ENCODE measurements around the gene AJUBA. TPM values are rescaled to one million over a fixed set of nuclear protein-coding genes. Genes with fewer than 3 reads are reported as not detected.
"Not testable (repeated sequence)": the region's sequence is repeated elsewhere in the genome, so short reads cannot be mapped to it uniquely, and the experiment has no call there.

Gene AJUBA
- total RNA-seq, 2 experiments from 2014 or later = 1.3 to 1.4 TPM

DNA sequence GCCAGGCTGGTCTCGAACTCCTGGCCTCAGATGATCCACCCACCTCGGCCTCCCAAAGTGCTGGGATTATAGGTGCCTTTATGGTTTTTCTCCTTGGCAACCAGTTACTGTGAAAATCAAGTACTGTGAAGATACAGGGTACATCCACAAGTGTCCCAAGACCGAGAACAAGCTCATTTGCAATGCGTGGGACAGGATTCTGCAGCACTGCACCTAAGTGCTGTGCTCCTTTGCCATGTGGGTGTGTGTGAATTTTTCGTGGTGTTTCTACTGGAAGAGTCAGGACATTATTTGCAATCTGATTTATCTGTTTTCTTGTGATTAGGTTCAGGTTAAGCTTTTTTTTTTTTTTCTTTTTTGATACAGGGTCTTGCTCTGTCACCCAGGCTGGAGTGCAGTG is 34.7 kb upstream of the AJUBA start:
- H3K4me3 Mint-ChIP-seq = no peak overlapping the region
- no peaks in the 10 kb centered on the region for H3K27me3 Mint-ChIP-seq
- ChIA-PET CTCF (interaction anchor here (0.5 to 1.6 kb wide), 9 partner anchors 10 to 418 kb away, joined by 3 to 10 read pairs (median 3); no protein-coding TSS in a partner anchor), POLR2A (interaction anchor here (0.5 kb wide), 1 partner anchor 10 kb away, joined by 3 read pairs; no protein-coding TSS in a partner anchor)
- H3K36me3 Mint-ChIP-seq (ENCODE audit: low read depth) = no peaks in the 10 kb centered on the region
- H3K4me1 Mint-ChIP-seq = peaks cover 28% of the 10 kb centered on the region
- DNase-seq = no peak
- no peak overlapping the region for H3K27ac Mint-ChIP-seq
- no peaks in the 10 kb centered on the region for H3K9me3 Mint-ChIP-seq

DNA sequence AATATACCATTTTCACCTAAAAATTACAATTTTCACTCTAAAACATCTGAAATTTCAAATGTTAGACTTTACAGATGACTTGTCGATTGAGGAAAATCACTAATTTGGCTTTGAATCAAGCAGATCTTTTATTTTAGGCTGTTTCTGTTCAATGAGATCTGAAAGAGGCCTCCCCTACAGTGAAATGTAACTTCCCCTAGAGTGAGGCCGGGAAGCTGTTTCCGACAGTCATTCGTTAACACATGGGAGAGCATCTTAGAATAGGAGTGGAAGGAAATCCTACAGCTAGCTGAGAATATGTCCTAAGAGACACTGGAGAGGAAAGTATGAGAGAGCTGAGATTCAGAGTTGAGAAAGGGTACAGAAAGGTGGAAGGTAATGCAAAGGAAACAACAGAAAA is 33.3 kb upstream of the AJUBA start:
- H3K27ac Mint-ChIP-seq = peak overlapping the region; percentile 16
- CTCF ChIA-PET = interaction anchor here (0.6 to 1.5 kb wide), 4 partner anchors 8 to 16 kb away, joined by 3 to 4 read pairs (median 4); no protein-coding TSS in a partner anchor
- POLR2A ChIA-PET = no interaction called here
- H3K4me1 Mint-ChIP-seq = peaks cover 16% of the 10 kb centered on the region
- no peak overlapping the region for H3K4me3 Mint-ChIP-seq
- H3K36me3 Mint-ChIP-seq (ENCODE audit: low read depth) = no peaks in the 10 kb centered on the region
- DNase-seq = no peak
- no peaks in the 10 kb centered on the region for H3K27me3 Mint-ChIP-seq
- no peaks in the 10 kb centered on the region for H3K9me3 Mint-ChIP-seq

DNA sequence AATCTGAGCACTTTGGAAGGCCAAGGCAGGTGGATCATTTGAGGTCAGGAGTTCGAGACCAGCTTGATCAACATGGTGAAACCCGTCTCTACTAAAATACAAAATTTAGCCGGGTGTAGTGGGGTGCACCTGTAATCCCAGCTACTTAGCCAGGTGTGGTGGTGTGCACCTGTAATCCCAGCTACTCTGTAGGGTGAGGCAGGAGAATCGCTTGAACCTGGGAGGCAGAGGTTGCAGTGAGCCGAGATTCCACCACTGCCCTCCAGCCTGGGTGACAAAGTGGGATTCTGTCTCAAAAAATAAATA is 31.4 kb upstream of the AJUBA start:
- POLR2A ChIA-PET, H3K27me3 Mint-ChIP-seq: not testable (repeated sequence)

DNA sequence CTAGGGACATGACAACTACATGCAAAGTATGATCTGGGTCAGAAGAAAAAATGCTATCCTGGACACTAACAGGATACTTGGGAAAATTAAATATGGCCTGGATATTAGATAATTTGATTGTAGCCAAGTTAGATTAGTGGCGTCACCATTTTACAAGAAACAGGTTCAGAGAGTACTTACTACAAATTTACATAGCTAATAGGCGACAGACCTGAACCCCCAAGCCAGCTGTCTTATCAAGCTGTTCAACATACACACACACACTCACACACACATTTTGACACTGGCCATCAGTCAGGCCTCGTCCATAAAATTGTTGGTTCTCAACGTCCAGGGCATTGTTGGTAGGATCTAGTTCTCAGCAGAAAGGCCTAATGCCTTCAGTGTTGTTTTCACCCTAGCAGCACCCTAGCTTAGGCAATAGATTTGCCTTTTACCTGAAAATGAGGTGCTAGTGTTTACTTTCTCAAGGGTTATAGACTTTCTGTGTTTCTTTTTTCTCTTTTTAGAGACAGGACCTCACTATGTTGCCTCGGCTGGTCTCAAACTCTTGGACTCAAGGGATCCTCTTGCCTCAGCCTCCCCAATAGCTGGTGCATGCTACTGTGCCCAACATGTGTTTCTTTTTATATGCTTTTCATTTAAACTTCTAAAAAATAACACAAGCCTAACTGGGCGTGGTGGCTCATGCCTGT is 30.9 kb upstream of the AJUBA start:
- Mint-ChIP-seq H3K36me3 (ENCODE audit: low read depth) (peaks cover 6% of the 10 kb centered on the region), H3K27ac (no peak overlapping the region), H3K9me3 (peaks cover 2% of the 10 kb centered on the region), H3K4me3 (no peak overlapping the region), H3K4me1 (peaks cover 30% of the 10 kb centered on the region), H3K27me3 (no peaks in the 10 kb centered on the region)
- CTCF ChIA-PET = interaction anchor here (0.6 to 1.8 kb wide), 8 partner anchors 11 to 55 kb away, joined by 3 to 7 read pairs (median 3); partner anchors contain the start of gene CDH24
- POLR2A ChIA-PET = no interaction called here
- DNase-seq = no peak

More for the DNA sequence above, 31.4 kb upstream of the AJUBA start:
- not testable (repeated sequence) for H3K9me3 Mint-ChIP-seq; DNase-seq; H3K36me3 Mint-ChIP-seq (ENCODE audit: low read depth); H3K4me3 Mint-ChIP-seq; H3K27ac Mint-ChIP-seq
- H3K4me1 Mint-ChIP-seq = peaks cover 25% of the 10 kb centered on the region
- CTCF ChIA-PET = interaction anchor here (0.6 to 1.7 kb wide), 7 partner anchors 10 to 54 kb away, joined by 3 to 7 read pairs (median 3); partner anchors contain the start of gene CDH24

DNA sequence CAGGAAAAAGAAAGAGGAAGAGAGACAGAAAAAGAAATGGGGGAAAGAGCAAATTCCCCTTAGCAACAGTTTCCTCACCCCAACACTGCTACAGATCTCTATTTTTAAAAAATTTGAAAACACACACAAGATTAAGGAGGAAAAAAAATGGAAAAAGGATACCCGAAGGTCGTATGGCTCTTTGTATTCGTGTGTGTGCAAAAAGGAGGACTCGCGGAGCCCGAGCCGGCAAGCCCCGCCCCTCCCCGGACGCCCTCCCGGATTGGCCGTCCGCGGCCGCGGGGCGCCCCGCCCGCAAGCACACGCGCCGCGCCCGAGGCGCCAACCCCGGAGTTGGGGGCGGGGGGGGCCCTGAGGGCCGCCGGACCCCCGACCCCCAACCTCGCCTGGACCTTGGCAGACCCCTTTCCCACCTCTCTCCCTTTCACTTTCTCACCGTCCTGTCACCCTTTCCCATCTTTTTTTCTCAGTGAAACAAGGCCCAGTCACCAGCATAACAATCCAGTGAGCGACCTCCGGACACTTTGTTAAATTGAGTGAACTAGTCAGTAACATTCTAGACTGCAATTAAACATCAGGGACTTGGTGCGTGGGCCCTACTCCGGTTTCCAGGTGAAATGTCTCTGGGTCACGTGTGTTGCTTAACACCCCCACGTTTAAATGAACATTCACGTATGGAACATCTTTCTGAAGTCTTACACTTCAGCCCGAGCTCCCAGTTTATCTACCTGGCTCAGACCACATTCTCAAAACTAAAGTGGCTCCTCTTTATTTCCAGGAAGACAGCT is 27.8 kb upstream of the AJUBA start, which contains the start of gene C14orf93:
TSS of gene C14orf93 (minus strand) at position 205 of the 788 bp plus-strand sequence. CDS start 11,120 bp downstream, outside the sequence.
- Mint-ChIP-seq H3K27ac (peak within 1 kb of the TSS; percentile 92), H3K4me3 (peak within 1 kb of the TSS; percentile 95), H3K9me3 (peaks cover 2% of the 10 kb centered on the region), H3K36me3 (ENCODE audit: low read depth) (peaks cover 6% of the 10 kb centered on the region), H3K4me1 (peaks cover 47% of the 10 kb centered on the region), H3K27me3 (no peaks in the 10 kb centered on the region)
- peak; percentile 85 for DNase-seq
- CTCF ChIA-PET = interaction anchor here (0.6 to 1.3 kb wide), 3 partner anchors 25 to 1098 kb away, joined by 3 to 7 read pairs (median 3); no protein-coding TSS in a partner anchor
- POLR2A ChIA-PET = no interaction called here

DNA sequence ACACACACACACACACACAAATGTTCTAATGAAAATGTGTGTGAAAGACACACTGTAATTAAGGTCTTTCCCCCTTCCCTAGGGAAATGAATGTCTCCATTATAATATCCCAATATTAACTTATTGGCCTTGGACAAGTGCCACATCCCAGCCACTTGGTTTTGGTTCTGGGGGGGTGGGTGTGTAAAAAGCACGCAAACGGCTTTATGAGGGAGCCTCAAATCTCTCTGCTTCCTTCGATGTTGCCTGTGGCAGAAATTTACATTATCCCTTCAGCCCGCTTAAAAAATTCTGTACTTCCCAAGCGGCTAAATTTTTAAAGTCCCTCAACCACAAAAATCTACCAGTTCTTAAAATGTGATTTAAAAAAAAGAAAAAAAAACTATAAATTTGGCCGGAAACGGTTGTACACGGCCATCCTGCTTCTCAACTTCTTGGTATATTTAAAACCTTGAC is 27.2 kb upstream of the AJUBA start:
- POLR2A ChIA-PET = no interaction called here
- H3K4me3 Mint-ChIP-seq = peak overlapping the region; percentile 95
- CTCF ChIA-PET = no interaction called here
- DNase-seq = no peak
- H3K27me3 Mint-ChIP-seq = no peaks in the 10 kb centered on the region
- peaks cover 6% of the 10 kb centered on the region for H3K36me3 Mint-ChIP-seq (ENCODE audit: low read depth)
- peaks cover 2% of the 10 kb centered on the region for H3K9me3 Mint-ChIP-seq
- peaks cover 50% of the 10 kb centered on the region for H3K4me1 Mint-ChIP-seq
- peak overlapping the region; percentile 92 for H3K27ac Mint-ChIP-seq

DNA sequence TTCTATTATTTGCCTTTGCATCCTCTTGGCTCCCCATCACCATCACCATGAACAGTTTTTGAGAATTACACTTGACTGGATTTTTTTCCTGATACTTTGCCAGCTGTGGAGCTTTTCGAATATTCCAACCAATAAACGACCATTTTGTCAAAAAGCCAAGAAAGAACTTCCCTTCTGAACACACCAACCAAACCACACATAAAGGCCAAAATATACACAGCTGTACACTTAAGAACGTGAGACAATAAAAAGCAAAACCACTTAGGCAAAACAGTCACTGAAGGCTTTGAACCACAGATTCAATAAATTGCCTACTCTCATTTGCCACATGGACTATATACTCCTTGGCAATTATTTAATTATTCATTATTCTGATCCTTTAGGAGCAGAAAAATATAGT is 26.5 kb upstream of the AJUBA start:
- POLR2A ChIA-PET = no interaction called here
- Mint-ChIP-seq H3K36me3 (ENCODE audit: low read depth) (peaks cover 6% of the 10 kb centered on the region), H3K9me3 (peaks cover 2% of the 10 kb centered on the region), H3K27me3 (no peaks in the 10 kb centered on the region), H3K4me1 (peaks cover 50% of the 10 kb centered on the region), H3K4me3 (peak overlapping the region; percentile 95), H3K27ac (peak overlapping the region; percentile 92)
- no peak for DNase-seq
- CTCF ChIA-PET = interaction anchor here (0.9 to 2.0 kb wide), 4 partner anchors 15 to 48 kb away, joined by 3 to 7 read pairs (median 3); no protein-coding TSS in a partner anchor

DNA sequence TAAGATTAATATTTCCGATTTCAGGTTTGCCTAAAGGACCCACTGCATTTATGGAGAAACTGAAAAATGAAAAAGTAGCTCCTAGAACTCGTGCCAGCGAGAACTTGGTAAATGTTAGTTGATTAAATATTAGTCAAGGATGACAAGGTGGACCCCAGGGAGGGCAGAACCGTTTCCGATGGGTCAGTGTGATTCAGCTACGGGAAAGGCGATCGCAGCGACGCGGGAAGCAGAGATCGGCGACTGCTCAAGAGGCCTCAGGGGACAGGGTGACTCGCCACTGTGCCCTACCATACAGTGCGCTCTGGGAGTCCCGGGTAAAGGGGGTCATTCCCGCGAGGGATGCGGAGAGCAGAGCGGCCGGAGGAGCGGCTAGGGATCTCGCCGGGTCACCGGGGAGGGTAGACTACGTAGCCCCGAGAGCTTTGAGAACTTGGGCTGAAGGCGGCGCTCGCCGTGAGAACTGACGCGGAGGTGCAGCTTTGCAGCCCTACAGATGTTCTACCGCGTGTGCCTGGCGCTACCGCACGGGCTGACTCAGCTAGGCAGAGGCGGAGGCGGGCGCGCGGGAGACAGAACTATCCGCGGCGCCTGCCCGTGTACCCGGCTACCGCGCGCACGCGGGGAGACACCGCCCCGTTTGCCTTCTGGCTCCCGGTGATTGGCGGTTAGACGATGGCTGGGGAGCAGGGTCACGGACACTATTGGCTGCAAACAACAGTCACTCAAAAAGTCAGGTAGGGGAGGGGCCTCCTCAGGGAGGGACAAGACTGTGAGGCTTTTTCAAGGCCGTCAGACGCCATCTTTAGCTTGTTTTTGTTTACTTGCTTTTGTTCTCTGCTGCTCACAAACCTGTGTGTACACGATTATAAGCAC is 24.4 kb upstream of the AJUBA start:
- Mint-ChIP-seq H3K27me3 (no peaks in the 10 kb centered on the region), H3K27ac (peak overlapping the region; percentile 92), H3K4me3 (peak overlapping the region; percentile 91), H3K36me3 (ENCODE audit: low read depth) (peaks cover 6% of the 10 kb centered on the region), H3K4me1 (peaks cover 50% of the 10 kb centered on the region), H3K9me3 (peaks cover 2% of the 10 kb centered on the region)
- DNase-seq = peak; percentile 98
- POLR2A ChIA-PET = interaction anchor here (0.5 to 1.4 kb wide), 8 partner anchors 10 to 1208 kb away, joined by 3 to 6 read pairs (median 3); partner anchors contain the start of genes ACIN1, C14orf119 and PRMT5
- CTCF ChIA-PET = interaction anchor here (0.7 to 2.5 kb wide), 24 partner anchors 8 to 1010 kb away, joined by 3 to 25 read pairs (median 4); partner anchors contain the start of genes AJUBA, CDH24, PRMT5 and PSMB5

DNA sequence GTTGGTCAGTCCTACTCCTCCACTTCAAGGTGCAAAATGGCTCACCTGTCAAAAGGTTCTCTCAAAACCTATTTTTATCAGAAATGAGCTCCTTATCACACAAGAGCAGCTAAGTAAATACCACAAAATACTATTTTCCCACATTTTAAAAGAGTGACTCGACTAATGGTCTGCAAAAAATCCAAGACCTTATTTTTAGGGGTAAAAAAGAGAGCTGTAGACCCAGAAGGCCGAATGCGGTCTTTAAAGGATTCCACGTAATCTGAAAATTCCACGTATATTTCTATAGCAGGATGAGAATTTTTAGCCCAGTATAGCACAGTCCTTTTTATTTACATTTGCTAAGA is 23.8 kb upstream of the AJUBA start:
- Mint-ChIP-seq H3K4me1 (peaks cover 48% of the 10 kb centered on the region), H3K9me3 (peaks cover 2% of the 10 kb centered on the region), H3K27me3 (no peaks in the 10 kb centered on the region), H3K36me3 (ENCODE audit: low read depth) (peaks cover 6% of the 10 kb centered on the region), H3K4me3 (peak overlapping the region; percentile 91), H3K27ac (peak overlapping the region; percentile 92)
- DNase-seq = no peak
- POLR2A ChIA-PET = interaction anchor here (0.6 to 1.4 kb wide), 3 partner anchors 15 to 1208 kb away, joined by 3 to 6 read pairs (median 5); partner anchors contain the start of gene PRMT5
- CTCF ChIA-PET = interaction anchor here (0.7 to 2.5 kb wide), 16 partner anchors 9 to 1009 kb away, joined by 3 to 25 read pairs (median 6); partner anchors contain the start of genes AJUBA, CDH24, PRMT5 and RBM23

DNA sequence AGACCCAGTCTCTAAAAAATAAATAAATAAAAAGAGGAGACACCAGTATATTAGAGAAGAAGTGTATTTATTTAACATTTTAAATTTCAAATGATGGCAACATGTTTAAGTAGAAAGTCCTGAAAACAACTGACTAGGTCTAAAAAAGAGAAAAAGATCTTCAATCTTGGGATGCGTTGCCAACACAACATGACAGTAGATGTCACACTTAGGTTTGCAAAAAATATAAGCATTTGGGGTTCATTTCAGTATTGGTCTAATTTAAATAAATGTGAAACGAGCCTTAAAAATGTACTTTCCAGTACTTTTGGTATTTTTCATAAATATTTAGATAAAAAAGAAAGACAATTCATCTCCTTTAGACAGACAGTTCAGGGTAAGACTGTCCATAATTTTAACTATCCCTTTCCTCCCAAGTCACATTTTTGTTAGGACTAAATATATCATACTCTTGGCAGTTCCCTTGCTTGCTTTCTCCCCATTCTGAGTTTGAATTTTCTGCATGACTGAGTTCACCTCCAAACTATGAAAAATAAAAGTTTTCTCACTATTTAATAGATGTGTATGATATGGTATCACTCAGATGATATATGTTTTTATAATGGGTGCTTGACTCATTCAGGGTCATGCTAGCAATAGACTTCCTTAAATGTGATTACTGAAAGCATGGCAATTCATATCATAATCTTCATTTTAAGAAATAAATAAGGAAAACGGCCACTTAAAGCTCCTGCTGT is 23.3 kb upstream of the AJUBA start:
- peak overlapping the region; percentile 92 for H3K27ac Mint-ChIP-seq

DNA sequence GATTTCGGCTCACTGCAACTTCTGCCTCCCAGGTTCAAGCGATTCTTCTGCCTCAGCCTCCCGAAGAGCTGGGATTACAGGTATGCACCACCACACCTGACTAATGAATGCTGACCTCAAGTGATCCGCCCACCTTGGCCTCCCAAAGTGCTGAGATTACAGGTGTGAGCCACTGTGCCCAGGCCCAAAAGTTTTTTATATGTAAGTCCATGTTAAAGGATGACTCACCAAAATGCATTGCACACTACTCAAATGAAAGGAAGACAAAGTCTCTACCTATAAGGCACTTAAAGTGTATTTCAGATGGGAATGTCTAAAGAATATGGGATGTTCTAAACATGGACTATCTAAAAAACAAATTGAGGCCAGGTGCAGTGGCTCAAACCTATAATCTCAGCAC is 21.9 kb upstream of the AJUBA start:
- H3K36me3 Mint-ChIP-seq (ENCODE audit: low read depth); H3K9me3 Mint-ChIP-seq; H3K4me3 Mint-ChIP-seq; H3K27ac Mint-ChIP-seq; DNase-seq; POLR2A ChIA-PET; H3K27me3 Mint-ChIP-seq: not testable (repeated sequence)
- peaks cover 38% of the 10 kb centered on the region for H3K4me1 Mint-ChIP-seq
- CTCF ChIA-PET = interaction anchor here (1.0 to 1.8 kb wide), 3 partner anchors 12 to 65 kb away, joined by 3 to 6 read pairs (median 3); no protein-coding TSS in a partner anchor

More for the DNA sequence above, 23.3 kb upstream of the AJUBA start:
- Mint-ChIP-seq H3K36me3 (ENCODE audit: low read depth) (peaks cover 6% of the 10 kb centered on the region), H3K4me1 (peaks cover 47% of the 10 kb centered on the region), H3K27me3 (no peaks in the 10 kb centered on the region), H3K9me3 (peaks cover 2% of the 10 kb centered on the region), H3K4me3 (peak overlapping the region; percentile 91)
- DNase-seq = no peak
- ChIA-PET POLR2A (interaction anchor here (1.4 kb wide), 1 partner anchor 15 kb away, joined by 5 read pairs; no protein-coding TSS in a partner anchor), CTCF (interaction anchor here (0.7 to 2.5 kb wide), 10 partner anchors 10 to 288 kb away, joined by 3 to 25 read pairs (median 10); partner anchors contain the start of genes AJUBA and PRMT5)
